Measurements from ENCODE around the gene LCT.

LCT gene

GRCh38 chr2:135870571-135870970, 33.6 kb upstream of the LCT start:
- H3K4me3 ChIP-seq (ENCODE audit: low read length) = no peak overlapping the region
- no peak for DNase-seq (ENCODE audit: low read depth)
- no peak for TF ChIP-seq CTCF (conservative IDR thresholded peaks at IDR 0.05; ENCODE audit: low read length)

- DNase-seq (ENCODE audit: low read depth) = peak; percentile 32
- H3K4me3 ChIP-seq (ENCODE audit: low read length) = no peak overlapping the region
- TF ChIP-seq CTCF (conservative IDR thresholded peaks at IDR 0.05; ENCODE audit: low read length) = no peak
These were observed 26.2 kb upstream of the LCT start for GRCh38 chr2:135863233-135863632.

- no peak for TF ChIP-seq CTCF (conservative IDR thresholded peaks at IDR 0.05; ENCODE audit: low read length)
- H3K4me3 ChIP-seq (ENCODE audit: low read length) = no peak overlapping the region
These were observed 25.7 kb upstream of the LCT start for GRCh38 chr2:135862718-135863117.

GRCh38 chr2:135853401-135853800, 16.4 kb upstream of the LCT start:
- DNase-seq (ENCODE audit: low read depth) = no peak
- no peak for TF ChIP-seq CTCF (conservative IDR thresholded peaks at IDR 0.05; ENCODE audit: low read length)
- H3K4me3 ChIP-seq (ENCODE audit: low read length) = no peak overlapping the region

More at GRCh38 chr2:135862718-135863117, 25.7 kb upstream of the LCT start:
- no peak for DNase-seq (ENCODE audit: low read depth)

- no peak overlapping the region for H3K4me3 ChIP-seq (ENCODE audit: low read length)
- no peak for TF ChIP-seq CTCF (conservative IDR thresholded peaks at IDR 0.05; ENCODE audit: low read length)
- peak; percentile 53 for DNase-seq (ENCODE audit: low read depth)
These were observed 14.9 kb upstream of the LCT start for GRCh38 chr2:135851858-135852257.

- H3K4me3 ChIP-seq (ENCODE audit: low read length) = no peak overlapping the region
- TF ChIP-seq CTCF (conservative IDR thresholded peaks at IDR 0.05; ENCODE audit: low read length) = no peak
- no peak for DNase-seq (ENCODE audit: low read depth)
These were observed 14.1 kb upstream of the LCT start for GRCh38 chr2:135850892-135851668.

GRCh38 chr2:135849087-135849486, 12.1 kb upstream of the LCT start:
- DNase-seq (ENCODE audit: low read depth) = no peak
- TF ChIP-seq CTCF (conservative IDR thresholded peaks at IDR 0.05; ENCODE audit: low read length) = no peak
- no peak overlapping the region for H3K4me3 ChIP-seq (ENCODE audit: low read length)
